Eye (tissue), 1 donor: ENCODE measurements around the gene RSPH3.
"Not testable (repeated sequence)": the region's sequence is repeated elsewhere in the genome, so short reads cannot be mapped to it uniquely, and the experiment has no call there.

Experiments
- DNase-seq: peaks from one replicate; pipeline ENCODE4 v3.0.0-alpha.2; 2015

The RSPH3 gene

GRCh38 chr6:158972241-158973233 lies 27.5 kb downstream of the RSPH3 start:
- peak; percentile 75 for DNase-seq

- no peak for DNase-seq
Measured at GRCh38 chr6:158970640-158971275, 29.2 kb downstream of the RSPH3 start.

- DNase-seq: no peak
Measured at GRCh38 chr6:158969148-158969547, 30.9 kb downstream of the RSPH3 start.

GRCh38 chr6:158963020-158963808 lies 36.8 kb downstream of the RSPH3 start:
- no peak for DNase-seq

GRCh38 chr6:158962371-158962770 lies 37.6 kb downstream of the RSPH3 start:
- no peak for DNase-seq

DNA sequence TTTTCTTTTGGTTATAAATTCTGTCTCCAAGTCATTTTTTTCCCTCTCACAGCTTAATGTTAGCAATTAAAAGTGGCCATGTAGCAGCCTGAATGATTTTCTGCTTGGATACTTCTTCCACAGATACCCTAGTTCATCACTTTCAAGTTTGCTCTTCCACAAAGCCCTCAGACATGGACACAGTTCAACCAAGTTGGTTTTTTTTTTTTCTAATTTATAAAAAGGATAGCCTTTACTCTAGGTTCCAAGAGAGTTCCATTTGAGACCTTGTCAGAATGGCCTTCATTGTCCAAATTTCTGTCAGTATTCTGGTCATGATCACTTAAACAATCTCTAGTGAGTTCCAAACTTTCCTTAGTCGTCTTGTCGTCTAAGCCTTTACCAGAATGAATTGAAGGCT lies 40.0 kb downstream of the RSPH3 start:
- DNase-seq: no peak

- no peak for DNase-seq
Measured at GRCh38 chr6:158959552-158959951, 40.5 kb downstream of the RSPH3 start.

GRCh38 chr6:158958504-158959386 lies 41.3 kb downstream of the RSPH3 start:
- DNase-seq: no peak

DNA sequence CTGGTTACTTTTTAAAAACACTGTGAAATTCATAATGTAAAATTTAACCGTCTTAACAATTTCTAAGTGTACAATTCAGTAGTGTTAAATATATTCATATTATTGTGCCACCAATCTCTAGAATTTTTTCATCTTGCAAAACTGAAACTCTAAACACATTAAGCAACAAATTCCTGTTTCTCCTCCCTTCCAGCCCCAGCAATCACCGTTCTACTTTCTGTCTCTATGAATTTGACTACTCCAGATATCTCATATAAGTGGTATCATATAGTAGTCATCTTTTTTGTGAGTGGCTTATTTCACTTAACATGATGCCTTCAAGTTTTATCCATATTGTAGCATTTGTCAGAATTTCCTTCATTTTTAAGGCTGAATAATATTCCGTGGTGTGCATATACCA lies 44.7 kb downstream of the RSPH3 start:
- no peak for DNase-seq

DNA sequence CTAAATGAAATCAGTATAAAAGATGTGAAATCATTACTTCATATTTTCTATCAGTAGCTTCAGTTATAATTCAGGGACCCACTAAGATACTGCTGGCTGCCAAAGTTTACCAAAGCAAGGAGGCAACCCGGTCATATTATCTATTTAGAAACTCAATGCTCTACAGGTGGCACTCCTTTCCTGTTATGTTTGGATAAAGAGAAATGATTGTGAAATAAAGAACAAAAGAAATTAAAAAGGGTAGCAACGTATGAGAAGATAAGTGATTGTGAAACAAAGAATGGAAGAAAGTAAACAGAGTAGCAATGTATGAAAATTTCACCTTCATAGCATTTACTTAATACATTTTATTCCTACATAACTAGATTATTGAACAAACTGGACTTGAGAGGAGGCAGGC lies 45.2 kb downstream of the RSPH3 start:
- DNase-seq: no peak

GRCh38 chr6:158952011-158952410 lies 48.0 kb downstream of the RSPH3 start:
- DNase-seq: not testable (repeated sequence)

- not testable (repeated sequence) for DNase-seq
Measured at GRCh38 chr6:158951565-158951964, 48.4 kb downstream of the RSPH3 start.

- DNase-seq: no peak
Measured at GRCh38 chr6:158947284-158947683, 52.7 kb downstream of the RSPH3 start.

DNA sequence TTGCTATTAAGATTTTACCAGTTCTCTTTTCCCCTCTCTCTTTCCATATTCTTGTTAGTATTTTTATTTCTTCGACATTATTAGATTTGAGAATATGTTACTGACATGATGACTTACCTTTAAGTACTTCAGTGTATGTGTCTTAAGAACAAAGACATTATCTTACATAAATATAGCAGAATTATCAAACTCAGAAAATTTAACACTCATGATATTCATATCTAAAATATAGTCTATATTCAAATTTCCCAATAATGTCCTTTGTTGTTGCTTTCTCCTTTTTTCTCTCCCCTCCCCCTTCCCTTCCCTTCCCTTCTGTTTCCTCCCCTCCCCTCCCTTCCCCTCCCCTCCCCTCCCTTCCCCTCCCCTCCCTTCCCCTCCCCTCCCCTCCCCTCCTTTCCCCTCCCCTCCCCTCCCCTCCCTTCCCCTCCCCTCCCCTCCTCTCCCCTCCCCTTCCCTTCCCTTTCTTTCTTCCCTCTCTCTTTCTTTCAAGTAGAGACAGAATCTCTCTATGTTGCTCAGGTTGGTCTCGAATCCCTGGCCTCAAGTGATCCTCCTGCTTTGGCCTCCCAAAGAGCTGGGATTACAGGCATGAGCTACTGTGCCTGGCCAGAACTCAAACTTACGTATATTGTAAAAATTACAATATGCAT lies 56.5 kb downstream of the RSPH3 start:
- no peak for DNase-seq

GRCh38 chr6:158942349-158942748 lies 57.7 kb downstream of the RSPH3 start:
- no peak for DNase-seq

DNA sequence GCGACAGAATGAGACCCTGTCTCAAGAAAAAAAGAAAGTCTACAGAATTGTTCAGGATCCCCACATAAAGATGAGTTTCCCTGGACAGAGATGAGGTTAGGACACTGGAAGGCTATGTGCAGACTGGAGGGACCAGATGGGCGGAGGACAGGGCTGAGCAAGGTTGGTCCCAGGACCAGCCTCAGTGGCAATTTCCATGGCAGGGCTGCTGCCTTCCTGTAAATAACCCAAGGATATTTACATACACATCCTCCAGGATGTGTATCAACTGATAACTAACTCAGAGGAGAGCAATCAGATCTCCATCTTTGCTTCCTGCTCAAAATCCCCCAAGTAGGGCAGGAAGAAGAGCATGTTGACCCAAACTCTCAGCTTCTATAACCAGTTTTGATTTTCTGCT lies 58.8 kb downstream of the RSPH3 start:
- DNase-seq: no peak

GRCh38 chr6:158939255-158940159 lies 60.5 kb downstream of the RSPH3 start:
- peak; percentile 35 for DNase-seq

DNA sequence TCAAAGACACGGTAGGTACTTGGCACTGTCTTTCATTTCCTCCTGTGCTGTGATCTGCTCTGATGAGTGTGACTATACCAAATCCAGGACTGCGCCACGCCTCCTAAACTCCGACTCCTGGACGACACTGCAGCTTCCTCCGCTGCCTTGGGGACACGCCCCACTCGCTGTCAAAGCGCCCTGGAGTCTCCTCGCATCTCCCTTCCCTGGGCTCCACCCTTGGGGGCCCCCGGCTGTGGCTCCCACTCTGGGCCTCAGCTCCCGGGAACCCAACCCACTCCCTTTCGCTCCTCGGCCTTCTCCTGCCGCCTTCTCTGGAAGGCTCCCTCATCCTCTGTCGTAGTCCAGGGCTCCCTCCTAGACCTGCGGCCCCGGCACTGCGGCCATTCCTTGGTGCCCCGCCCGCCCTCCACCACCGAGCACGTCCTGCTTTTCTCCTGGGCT lies 61.2 kb downstream of the RSPH3 start:
- peak; percentile 43 for DNase-seq

DNA sequence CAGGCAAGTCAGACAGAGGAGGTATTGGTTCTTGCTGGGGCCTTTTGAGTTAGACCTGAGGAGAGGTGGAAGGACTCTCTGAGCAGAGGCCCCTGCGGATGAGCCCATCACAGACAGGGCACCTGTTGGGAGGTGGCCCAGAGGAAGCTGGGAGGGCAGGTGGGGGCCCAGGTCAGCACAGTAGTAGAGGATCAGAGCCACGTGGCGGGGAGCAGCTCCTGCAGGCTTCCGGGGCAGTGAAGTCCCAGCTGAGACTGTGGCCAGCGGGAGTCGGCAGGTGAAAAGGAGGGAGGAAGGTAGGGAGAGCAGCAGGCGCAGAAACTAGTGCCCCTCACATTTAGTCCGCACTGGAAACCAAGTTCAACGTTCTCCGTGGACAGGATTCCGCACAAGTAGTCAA lies 61.8 kb downstream of the RSPH3 start:
- no peak for DNase-seq

- no peak for DNase-seq
Measured at GRCh38 chr6:158934157-158934556, 65.8 kb downstream of the RSPH3 start.
